Omental fat pad (tissue), 4 donors: Measurements from ENCODE around the gene RREB1. TPM values are rescaled to one million over a fixed set of nuclear protein-coding genes. Genes with fewer than 3 reads are reported as not detected.

Experiments
- ATAC-seq: fragments of 150-250 bp; one replicate; pipeline ENCODE4 v1.9.1; 2016; ENCODE audit warnings: mild to moderate bottlenecking, moderate library complexity; ENCODE audit not compliant: low FRiP score
- DNase-seq: peaks from one replicate; pipeline ENCODE4 v3.0.0-alpha.2; 2019; ENCODE audit warnings: low spot score
- CTCF ChIP-seq, 3 donors: fragments of 450-650 bp; IDR thresholded peaks; one replicate each; pipeline ENCODE4 v1.5.1; 2016 to 2017; ENCODE audit warnings: antibody characterized with exemption in 3 of 3, mild to moderate bottlenecking in 3 of 3, moderate library complexity in 2 of 3
- total RNA-seq, 4 donors: library from RNA; depleted of rRNA; stranded (reverse); fragments of >200 nt; gene quantifications; one replicate each; pipeline ENCODE4 v1.1.0, GENCODE V29; 2016

RREB1 gene
- total RNA-seq, 4 donors from 2014 or later, result 24.9 to 48.1 (median 40.6) TPM

- DNase-seq, result no peak
- no peak for TF ChIP-seq CTCF (IDR thresholded peaks at IDR 0.05)
- ATAC-seq, result no peak
These were observed 27.4 kb upstream of the RREB1 start for GRCh38 chr6:7080311-7080710.

GRCh38 chr6:7085911-7086310, 21.9 kb upstream of the RREB1 start:
- TF ChIP-seq CTCF (IDR thresholded peaks at IDR 0.05), result no peak
- peak; percentile 46 for DNase-seq

GRCh38 chr6:7086488-7086887, 21.3 kb upstream of the RREB1 start:
- ATAC-seq (peak; percentile 67), DNase-seq (no peak)
- no peak for TF ChIP-seq CTCF (IDR thresholded peaks at IDR 0.05)

More at GRCh38 chr6:7085911-7086310, 21.9 kb upstream of the RREB1 start:
- peak; percentile 29 for ATAC-seq

- ATAC-seq, result peak; percentile 36
- no peak for TF ChIP-seq CTCF (IDR thresholded peaks at IDR 0.05)
- DNase-seq, result no peak
These were observed 20.7 kb upstream of the RREB1 start for GRCh38 chr6:7087066-7087465.

- no peak for ATAC-seq
- TF ChIP-seq CTCF (IDR thresholded peaks at IDR 0.05), result no peak
- DNase-seq, result no peak
These were observed 20.2 kb upstream of the RREB1 start for GRCh38 chr6:7087491-7087979.

- ATAC-seq, result no peak
These were observed 19.6 kb upstream of the RREB1 start for GRCh38 chr6:7088076-7088742.

More at GRCh38 chr6:7088076-7088742, 19.6 kb upstream of the RREB1 start:
- no peak for DNase-seq
- TF ChIP-seq CTCF (IDR thresholded peaks at IDR 0.05), result no peak
